HG03342 (cell line): ENCODE data around the gene RAB3C.

ENCODE experiments used
- ATAC-seq: cut with Tn5 transposase; IDR thresholded peaks from one replicate; pipeline ENCODE4 v1.9.1; 2021; ENCODE audit warnings: mild to moderate bottlenecking, moderate library complexity; ENCODE audit not compliant: unreplicated experiment

The RAB3C gene

DNA sequence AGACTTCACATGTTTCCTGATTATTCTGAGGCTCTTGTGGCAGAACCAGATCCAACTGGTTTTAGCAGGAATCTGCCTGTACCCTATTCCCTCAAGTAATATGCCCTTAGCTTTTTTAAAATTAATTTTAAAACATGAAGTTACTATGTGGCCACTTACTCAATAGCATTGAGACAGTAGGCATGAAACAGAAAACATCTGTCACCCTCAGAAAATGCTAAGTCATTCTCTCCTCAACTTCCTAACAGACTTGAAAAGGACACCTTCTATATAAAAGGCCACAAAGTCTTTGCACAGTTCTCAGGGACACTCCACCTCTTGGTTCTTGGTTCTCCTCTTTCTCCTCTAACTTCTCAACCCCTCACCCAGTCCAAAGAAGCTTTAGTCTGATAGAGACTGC lies 277.8 kb downstream of the RAB3C start:
- no peak for ATAC-seq

DNA sequence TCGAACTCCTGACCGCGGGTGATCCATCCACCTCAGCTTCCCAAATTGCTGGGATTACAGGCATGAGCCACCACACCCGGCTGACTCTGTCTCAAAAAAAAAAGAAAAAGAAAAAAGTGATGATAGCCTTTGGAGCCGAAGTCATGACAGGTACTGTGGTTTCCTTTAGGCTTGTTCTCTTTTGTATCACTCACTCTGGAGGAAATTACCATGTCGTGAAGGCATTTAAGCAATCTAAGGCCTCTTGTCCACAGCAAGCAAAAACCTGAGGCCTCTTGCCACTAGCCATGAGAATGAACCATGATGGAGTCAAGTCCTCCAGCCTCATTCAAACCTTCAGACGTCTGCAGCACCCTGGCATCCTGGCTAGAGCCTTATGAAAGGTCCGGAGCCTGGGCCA lies 286.1 kb downstream of the RAB3C start:
- no peak for ATAC-seq

DNA sequence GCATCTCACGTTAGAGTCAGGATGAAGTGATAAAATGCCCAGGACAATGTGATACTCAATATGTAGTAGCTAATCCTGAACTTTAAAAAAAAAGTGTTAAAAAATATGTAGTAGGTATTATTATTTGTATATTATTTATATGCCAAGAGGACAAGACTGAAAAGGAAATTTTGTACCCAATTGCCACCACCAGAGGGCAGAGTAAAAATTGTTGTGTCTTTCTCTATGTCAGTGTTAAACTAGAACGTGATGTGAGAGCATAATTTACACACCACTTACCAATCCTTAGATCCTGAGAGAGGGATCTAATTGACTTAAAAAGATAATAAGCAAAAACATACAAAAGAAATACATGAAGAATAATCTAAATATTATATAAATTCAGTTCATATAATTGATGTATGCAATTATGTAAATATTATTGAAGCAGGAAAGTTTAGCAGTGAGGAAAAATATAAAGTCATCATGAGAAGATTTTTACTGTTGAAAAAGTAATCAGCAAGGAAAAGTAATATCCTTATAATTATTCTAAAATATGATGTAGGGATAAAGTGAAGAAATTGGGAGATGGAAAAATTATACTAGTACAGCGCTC lies 288.9 kb downstream of the RAB3C start:
- ATAC-seq: peak; percentile 71

DNA sequence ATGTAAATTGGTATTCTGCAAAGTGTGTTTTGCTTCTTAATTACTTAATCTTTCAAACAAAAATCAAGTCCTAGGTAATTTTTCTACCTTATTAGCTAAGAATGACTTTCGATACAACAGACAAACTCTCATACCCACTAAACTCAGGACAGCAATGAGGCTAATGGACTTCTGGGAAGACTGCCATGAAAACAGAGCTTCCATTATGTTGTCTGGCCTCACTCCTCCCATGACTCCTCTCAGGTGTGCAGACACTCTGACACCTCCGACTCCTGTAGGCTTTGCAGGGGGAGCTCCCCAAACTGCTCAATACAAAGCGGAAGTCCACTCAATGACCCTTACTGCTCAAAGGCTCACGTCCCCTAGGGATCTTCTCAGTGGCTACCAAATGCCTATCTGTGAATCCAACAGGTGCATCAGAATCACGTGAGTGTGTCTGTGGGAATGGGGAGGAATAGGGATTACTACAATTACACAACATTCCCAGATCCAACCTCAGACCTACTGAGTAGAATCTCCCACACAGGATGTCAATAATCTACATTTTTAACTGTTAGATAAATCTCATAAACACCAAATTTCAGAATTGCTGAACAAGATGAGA lies 289.9 kb downstream of the RAB3C start:
- ATAC-seq: no peak

DNA sequence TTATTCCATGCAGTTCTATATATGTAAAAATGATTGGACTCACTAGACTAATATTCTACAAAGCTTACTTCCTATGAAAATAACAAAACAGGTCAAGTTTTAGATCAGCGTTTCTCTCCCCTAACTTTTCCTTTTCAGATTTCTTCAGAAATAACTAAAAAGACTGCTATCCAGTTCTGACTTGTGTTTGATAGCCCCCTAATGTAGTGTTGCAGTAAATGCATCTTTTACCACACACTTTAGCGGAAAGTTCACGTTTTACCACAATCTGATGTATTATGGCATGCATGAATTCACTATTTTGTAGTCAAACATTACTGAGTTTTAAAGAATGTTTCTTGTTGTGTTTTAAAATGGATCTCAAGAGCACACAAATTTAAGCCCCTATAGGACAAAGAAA lies 292.7 kb downstream of the RAB3C start:
- no peak for ATAC-seq

DNA sequence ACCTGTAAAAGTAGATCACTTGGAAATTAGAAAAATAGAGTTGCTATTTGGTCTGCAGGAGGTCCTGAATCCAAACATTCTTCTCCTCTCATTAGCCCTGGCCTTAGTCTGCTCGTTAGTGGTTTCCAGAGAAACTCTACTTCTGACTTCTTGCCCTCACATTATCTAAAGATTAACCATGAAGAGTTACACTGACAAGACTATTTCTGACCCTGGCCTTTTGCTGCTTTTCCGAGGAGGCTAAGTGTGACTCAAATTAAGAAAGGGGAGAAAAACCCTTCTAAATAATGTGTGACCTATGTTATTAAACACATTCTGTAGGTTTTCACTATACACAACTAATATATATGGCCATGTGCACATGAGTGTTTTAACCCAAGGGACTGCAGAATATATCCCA lies 302.4 kb downstream of the RAB3C start:
- no peak for ATAC-seq

DNA sequence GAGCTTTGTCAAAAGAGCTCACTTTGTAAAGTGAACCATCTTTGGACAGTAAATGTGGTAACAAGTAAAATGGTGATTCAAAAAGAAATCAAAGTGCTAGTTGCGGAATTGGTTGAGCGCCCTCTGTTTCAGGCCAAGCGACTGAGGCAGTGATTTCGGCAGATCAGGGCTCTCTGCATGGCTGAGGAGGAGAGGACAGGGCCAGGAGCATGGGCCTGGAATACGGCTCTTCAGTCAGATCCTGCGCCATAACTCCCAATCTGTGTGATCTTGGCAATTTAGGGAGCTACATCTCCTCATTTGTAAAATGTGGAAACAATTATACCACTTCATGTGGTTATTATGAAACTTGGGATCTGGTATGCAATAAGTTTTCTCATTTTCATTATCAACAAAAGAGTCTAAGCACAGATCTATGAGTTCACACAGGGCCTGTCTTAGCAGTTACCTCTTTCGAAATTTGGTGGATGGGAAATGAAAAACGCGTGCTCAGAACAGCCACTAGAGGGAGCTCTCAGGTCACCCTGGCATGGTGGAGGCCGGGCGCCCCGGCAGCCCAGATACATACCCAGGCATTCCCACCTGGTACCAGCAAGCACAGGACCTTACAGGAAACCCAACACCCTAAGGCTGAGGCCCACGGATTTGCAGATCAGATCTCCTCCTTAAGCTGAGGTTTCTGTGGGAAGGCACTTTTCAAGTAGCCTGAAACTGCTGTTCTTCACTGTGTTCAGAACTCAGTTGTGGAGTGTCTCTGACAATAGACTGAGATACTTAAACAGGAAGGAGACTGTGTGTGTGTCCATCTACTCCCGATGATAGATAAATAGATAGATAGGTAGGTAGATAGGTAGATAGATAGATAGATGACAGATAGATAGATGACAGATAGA lies 303.7 kb downstream of the RAB3C start:
- ATAC-seq: peak; percentile 80

DNA sequence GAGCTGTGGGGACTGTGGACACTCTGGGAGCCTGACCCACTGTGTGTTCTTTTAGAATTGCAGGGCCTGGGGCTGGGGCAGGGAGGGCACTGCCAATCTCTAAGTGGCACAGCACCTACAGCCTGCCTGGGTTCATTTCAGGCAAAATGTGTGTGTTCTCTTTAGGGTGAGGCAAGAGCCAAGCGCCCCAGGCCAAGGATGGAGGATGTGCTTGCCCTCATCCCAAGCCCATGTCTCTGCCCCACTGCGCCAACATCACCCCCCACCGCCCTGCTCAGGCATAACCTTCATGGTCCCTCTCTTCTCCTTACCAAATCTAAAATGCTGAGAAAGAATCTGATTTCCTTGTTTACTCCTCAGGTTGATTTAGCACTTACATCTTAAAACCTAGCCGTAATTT lies 304.4 kb downstream of the RAB3C start:
- no peak for ATAC-seq

DNA sequence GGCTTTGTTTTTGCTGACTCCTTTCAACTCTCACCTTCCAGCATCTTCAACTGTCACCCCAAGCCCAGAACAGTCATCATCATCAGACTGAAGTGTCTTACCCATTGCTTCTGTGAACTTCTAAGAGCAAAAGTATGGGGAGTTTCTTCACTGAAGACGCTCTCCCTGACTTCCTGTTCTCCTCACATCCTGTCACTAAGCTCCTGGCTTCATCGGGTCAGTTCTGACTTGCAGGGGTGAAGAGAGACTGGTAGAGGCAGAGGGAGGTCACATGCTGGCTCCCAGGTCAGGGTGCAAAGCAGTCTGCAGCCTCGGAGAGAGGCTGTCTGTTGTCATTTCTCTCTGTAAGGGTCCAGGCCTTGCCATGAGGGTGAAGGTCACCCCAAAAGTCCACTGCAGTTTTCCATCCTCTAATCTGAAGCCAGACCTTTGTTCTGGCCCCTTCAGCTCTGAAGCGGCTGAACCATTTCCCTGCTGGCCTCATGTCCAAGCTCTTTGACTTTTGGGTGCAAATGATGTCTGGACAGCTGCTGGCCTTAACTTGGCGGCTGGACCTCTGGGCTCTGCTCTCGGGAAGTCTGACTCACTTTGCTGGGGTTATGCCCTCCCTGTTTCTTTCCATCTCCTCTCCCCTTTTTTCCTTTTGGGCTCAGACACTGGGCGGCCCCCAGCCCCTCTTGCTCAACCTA lies 305.0 kb downstream of the RAB3C start:
- no peak for ATAC-seq

DNA sequence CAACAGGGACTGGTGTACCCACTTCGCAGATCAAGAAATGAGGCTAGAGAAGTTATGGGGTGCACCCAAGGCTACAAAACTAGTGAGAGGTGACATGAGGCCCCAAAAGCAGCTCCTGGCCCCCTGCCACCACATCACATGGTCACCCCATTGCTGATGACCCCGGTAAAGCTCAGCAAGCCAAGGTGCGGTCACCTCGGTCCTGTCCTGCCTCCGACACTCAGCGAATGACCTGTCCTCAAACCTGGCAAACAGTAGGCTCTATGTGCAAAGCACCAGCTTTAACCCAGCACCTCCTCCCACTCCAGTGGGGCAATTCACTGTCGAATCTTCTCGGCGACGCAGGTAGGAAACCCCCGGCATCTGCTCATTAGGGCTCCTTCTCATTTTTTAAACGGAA lies 307.4 kb downstream of the RAB3C start:
- ATAC-seq: no peak

DNA sequence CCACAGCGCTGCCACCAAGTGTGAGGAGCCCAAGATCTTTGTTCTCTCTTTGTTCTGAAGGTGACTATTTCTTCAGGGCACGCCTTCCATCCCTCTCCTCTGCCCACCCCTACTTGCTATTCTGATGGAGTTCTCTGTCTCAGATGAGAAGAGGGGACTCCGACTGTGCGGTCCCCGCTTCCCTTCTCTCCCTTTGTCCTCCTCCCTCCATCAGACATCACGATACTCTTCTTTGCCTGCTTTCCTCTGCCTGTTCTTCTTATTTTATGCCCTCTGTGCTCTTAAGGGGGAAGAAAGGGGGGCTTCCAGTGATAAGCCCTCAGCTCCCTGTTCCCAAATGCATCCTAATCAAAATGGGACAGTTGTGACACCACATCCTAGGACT lies 307.8 kb downstream of the RAB3C start:
- ATAC-seq: no peak

DNA sequence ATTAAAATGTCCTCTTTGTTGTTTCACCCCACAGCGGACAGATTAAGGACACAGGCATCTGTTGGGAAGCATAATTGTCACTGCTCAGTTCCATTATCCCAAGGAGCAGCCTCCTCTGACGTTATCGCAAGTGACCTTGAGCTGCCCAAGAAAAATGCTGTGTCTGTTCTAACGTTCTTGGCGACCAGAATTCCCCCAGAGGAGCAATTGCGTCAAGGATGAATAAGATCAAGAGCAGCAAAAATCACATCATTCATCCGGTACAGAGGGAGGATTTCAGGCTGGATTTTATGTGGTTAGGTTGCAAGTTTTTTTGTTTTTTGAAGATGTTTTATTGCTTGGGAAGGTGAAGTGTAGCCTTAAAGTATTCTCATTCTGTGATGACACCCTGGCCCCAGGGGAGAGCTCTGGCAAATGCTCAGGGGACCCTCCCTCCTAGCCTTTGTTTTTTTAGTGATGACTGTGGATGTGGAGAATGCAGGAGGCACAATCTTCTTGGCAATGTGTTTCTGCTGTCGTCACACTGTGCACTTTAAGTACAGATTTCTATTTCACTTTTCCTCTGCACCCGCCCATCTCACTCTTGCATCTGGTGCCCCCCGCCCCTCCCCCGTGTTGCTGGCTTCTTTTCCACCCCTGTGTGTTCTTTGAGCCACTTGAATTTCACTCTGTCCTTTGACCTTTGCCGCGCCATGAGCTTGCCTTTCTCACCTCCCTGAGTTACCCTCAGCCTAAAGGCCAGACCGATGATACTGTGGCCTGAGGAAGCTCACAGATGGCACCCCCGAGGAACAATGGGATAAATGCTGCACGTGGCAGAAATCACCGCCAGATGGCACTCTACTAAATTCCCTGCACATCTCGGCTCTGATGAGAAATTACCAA lies 308.5 kb downstream of the RAB3C start:
- ATAC-seq: peak; percentile 55

DNA sequence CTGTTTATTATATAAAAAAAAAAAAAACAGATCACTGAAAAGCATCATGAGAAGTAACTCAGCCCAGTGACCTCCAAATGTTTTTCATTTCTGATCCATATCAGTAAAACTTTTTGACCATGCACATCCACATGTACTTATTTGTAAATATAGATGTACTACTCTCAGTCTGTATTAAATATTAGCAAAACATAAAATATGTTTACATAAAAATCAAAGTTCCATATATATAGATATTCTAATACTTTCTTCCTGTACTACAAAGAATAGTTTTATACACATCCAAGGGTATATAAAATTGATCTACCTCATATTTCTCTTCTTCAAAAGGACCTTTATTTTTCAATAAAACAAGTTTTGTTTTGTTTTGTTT lies 309.1 kb downstream of the RAB3C start:
- no peak for ATAC-seq

DNA sequence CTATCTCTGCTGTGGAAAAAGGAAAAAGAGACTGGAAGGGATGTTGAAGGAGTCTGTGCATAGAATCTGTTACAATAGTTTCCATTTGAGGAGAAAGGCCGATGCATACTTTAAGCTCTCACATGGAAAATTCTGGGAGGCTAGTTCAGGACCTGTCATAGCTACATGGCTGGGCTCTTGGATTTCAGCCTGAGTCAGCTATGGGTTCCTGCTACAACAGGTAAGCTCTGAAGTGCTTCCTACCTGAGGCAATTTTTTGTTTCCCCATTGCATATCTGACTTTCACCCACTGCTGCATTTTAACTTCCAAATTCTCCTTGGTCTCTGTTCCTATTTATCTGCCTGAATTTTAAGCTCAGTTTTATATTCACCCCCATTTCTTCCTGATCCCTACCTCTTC lies 310.7 kb downstream of the RAB3C start:
- no peak for ATAC-seq

DNA sequence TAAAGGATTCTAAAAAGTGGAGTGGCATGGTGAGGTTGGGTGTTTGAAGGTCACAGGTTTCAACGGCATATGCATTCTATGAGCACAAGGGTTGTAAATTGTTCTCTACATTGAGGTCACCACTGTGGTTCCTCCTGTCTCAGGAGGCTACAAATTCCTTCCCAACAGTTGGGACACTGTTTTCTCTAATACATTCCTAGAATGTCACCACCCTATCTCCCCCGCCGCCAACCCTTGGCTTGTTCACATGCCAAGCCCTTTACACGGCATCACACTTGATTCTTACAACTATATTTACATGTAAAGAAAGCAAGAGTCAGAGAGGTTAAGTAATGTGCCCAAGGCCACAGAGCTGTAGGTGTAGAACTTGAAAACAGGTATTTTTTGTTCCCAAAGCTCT lies 315.1 kb downstream of the RAB3C start:
- no peak for ATAC-seq

DNA sequence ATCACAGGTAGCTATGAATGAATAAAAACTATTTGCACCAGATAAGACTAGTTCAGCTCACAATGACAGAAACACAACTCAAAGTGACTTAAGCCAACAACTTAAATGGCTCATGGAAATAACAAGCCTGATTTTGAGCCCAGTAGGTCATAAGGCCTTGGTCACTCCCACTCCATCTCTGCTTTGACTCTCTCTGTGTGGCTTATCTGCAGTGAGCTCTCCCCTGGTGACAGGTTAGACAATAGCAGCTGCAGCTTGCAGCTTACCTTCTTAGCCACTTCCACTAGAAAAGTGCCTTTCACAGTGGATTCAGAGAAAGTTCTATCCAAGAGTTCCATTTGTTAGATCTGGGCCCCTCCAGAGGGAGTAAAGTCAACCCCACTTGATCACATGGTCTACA lies 315.7 kb downstream of the RAB3C start:
- ATAC-seq: no peak

DNA sequence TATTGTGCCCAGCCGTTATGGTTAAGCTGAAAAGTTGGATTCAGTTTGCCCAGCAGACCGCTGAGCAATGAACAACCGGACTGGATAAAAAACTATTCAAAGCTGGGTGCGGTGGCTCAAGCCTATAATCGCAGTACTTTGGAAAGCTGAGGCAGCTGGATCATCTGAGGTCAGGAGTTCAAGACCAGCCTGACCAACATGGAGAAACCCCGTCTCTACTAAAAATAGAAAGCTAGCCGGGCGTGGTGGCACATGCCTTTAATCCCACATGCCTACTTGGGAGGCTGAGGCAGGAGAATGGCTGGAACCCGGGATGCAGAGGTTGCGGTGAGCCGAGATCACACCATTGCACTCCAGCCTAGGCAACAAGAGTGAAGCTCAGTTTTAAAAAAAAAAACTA lies 318.4 kb downstream of the RAB3C start:
- no peak for ATAC-seq

DNA sequence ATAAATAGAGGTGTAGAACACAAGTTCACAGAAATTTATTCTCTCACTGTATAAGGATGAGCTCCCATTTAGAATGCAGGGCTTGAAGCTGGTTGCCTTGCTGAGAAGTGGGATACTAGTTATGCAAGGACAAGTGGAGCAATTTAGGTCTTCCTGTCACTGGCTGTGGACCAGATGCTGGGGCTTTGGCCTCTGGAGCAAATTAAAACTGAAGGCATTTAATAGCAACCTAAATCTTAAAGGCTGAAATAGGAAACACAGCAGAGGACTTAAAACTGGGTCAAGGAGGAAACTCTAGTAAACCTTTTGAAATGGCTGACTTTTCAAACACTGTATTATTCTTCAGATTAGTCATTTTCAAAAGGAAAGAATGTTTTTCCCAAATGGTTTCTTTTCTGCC lies 319.4 kb downstream of the RAB3C start:
- no peak for ATAC-seq

DNA sequence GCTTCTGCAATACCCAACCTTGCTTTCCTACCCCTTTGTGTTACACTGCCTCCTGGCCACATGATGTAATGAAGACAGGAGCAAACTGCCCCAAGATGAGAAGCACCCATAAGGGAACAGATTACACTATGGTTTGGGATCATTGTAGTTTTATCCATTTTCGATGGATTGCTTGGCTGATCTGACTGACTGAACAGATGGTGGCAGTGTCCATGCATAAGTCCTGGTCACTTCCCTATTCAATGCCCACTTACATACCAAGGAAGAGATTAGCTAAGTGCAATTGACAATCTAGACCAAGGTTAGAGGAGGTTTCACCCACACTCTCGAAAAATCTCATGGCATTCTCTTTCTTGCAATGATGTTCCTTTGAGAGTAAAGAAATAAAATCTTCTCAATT lies 319.9 kb downstream of the RAB3C start:
- no peak for ATAC-seq

DNA sequence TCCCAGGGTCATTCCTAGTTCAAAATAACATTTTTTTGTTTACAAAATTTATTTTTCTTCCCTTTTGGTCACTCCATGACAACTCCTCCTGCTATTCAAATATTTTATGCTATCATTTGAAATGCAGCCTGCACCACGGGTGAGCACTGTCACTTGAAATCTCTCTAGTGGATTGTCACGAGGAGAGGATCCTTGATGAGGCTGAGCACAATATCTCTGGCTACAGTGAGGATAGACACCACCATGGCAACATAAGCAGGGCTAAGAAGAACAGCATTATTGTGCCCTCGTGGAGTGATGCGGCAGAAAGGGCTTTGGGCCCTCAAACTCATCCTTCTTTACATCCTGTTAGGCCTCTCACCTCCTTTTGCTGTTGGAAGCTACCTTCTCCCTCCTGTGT lies 321.9 kb downstream of the RAB3C start:
- no peak for ATAC-seq

DNA sequence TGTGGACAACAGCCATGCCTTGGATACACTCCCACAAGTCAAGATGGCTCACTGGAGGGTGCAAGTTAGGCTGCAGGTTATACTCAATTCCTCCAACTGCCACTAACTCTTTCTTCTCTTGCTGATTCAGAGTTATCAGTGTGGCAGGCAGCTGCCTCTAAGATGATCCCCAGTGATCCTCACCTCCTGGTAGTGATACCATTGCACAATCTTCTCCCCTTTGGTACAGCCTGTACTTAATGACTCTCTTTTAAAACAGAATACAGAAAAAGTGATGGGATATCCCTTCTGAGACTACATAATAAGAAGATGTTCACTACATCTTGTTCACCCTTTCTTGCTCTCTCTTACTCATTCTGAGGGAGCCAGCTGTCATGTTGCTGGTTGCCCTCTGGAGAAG lies 323.1 kb downstream of the RAB3C start:
- ATAC-seq: no peak
